AG10803 (cell line): ENCODE measurements around the gene SEMA3C.
"Not testable (repeated sequence)": the region's sequence is repeated elsewhere in the genome, so short reads cannot be mapped to it uniquely, and the experiment has no call there.

Source experiments
- DNase-seq: peaks from one replicate; pipeline ENCODE4 v3.0.0; 2010; ENCODE audit warnings: low read depth
- H3K4me3 ChIP-seq: 2 replicates; pipeline ENCODE4 v1.5.1; 2011; ENCODE audit warnings: mild to moderate bottlenecking, low read length, control low read depth
- CTCF ChIP-seq: conservative IDR thresholded peaks from 2 replicates; pipeline ENCODE4 v1.5.1; 2011; ENCODE audit warnings: mild to moderate bottlenecking, low read length, control low read depth, inconsistent platforms

The SEMA3C gene

GRCh38 chr7:80929619-80930018 is 10.8 kb upstream of the SEMA3C start:
- TF ChIP-seq CTCF: no peak
- H3K4me3 ChIP-seq: no peak overlapping the region
- DNase-seq: peak; percentile 51

- not testable (repeated sequence) for DNase-seq, H3K4me3 ChIP-seq
Observed at GRCh38 chr7:80926955-80927354, 8.1 kb upstream of the SEMA3C start.

GRCh38 chr7:80924090-80924489 is 5.2 kb upstream of the SEMA3C start:
- no peak for DNase-seq
- H3K4me3 ChIP-seq: no peak overlapping the region
- no peak for TF ChIP-seq CTCF

GRCh38 chr7:80923211-80923612 is 4.4 kb upstream of the SEMA3C start:
- no peak for TF ChIP-seq CTCF
- no peak for DNase-seq
- H3K4me3 ChIP-seq: no peak overlapping the region

GRCh38 chr7:80922253-80923049 is 3.6 kb upstream of the SEMA3C start:
- TF ChIP-seq CTCF: no peak
- no peak overlapping the region for H3K4me3 ChIP-seq
- no peak for DNase-seq

- H3K4me3 ChIP-seq: no peak overlapping the region
- TF ChIP-seq CTCF: no peak
- DNase-seq: no peak
Observed at GRCh38 chr7:80921130-80921529, 2.3 kb upstream of the SEMA3C start.

GRCh38 chr7:80918399-80918798 is 452 bp downstream of the SEMA3C start:
- TF ChIP-seq CTCF: no peak
- H3K4me3 ChIP-seq: peak overlapping the region; percentile 69
- DNase-seq: no peak
